Thyroid gland (tissue), 4 donors: ENCODE results near the gene NANOS3.

Experiments used
- POLR2A ChIP-seq, 2 donors: fragments of 450-650 bp; IDR thresholded peaks; one replicate each; pipeline ENCODE4 v1.6.1; 2017; ENCODE audit warnings: antibody characterized with exemption in 2 of 2, mild to moderate bottlenecking in 2 of 2, moderate library complexity in 1 of 2
- TF ChIP-seq, protein P1 (sequence below), 6 experiments: fragments of 200-600 bp in 3 of 6; fragments of 450-650 bp in 3 of 6; sonication (generic) in 3 of 6; IDR thresholded peaks; one replicate each; pipeline ENCODE4 v1.5.1; 2016 to 2019; ENCODE audit warnings: antibody characterized with exemption in 6 of 6, mild to moderate bottlenecking in 2 of 6, inconsistent platforms in 1 of 6, moderate library complexity in 1 of 6

DNA sequence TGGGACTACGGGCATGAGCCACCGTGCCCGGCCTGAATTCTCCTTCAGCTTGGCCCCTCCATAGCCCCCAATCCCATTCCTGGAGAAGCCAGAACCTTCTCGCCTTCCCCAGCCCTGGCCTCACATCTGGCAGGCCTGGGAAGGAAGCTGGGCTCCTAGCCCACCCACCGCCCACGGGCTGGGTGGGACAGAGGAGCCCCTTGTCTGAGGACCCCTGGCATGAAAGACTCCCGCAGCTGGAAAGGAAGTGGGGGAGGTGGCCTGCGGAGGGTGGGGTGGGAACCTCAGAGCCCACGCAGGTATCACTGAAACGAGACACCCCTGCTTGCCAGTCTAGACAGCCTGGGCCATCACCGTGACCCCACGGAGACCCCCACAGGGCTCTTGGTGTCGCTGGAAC, 7.7 kb upstream of the NANOS3 start:
- TF ChIP-seq, protein P1, sequence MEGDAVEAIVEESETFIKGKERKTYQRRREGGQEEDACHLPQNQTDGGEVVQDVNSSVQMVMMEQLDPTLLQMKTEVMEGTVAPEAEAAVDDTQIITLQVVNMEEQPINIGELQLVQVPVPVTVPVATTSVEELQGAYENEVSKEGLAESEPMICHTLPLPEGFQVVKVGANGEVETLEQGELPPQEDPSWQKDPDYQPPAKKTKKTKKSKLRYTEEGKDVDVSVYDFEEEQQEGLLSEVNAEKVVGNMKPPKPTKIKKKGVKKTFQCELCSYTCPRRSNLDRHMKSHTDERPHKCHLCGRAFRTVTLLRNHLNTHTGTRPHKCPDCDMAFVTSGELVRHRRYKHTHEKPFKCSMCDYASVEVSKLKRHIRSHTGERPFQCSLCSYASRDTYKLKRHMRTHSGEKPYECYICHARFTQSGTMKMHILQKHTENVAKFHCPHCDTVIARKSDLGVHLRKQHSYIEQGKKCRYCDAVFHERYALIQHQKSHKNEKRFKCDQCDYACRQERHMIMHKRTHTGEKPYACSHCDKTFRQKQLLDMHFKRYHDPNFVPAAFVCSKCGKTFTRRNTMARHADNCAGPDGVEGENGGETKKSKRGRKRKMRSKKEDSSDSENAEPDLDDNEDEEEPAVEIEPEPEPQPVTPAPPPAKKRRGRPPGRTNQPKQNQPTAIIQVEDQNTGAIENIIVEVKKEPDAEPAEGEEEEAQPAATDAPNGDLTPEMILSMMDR (IDR thresholded peaks at IDR 0.05): no peak
- TF ChIP-seq POLR2A (IDR thresholded peaks at IDR 0.05): no peak
